GM23338 (cell line): ENCODE data around the gene ST6GALNAC3.

Experiments used
- CREB1 ChIP-seq: fragments of 250-450 bp; sonication (Bioruptor Pico); IDR thresholded peaks from 2 replicates; pipeline ENCODE4 v1.5.0; 2020; ENCODE audit warnings: low read depth, mild to moderate bottlenecking, moderate library complexity
- EZH2 ChIP-seq: fragments of 200-600 bp; sonication (generic); IDR thresholded peaks from one replicate; pipeline ENCODE4 v1.8.0; 2017; ENCODE audit warnings: antibody characterized with exemption, mild to moderate bottlenecking, low read depth; ENCODE audit not compliant: unreplicated experiment
- JUNB ChIP-seq: IDR thresholded peaks from one replicate; pipeline ENCODE4 v1.6.1; 2016; ENCODE audit warnings: antibody characterized with exemption; ENCODE audit not compliant: unreplicated experiment
- POLR2AphosphoS5 ChIP-seq: IDR thresholded peaks from 2 replicates; pipeline ENCODE4 v1.6.1; 2016; ENCODE audit warnings: antibody characterized with exemption, low read depth
- ZNF114 ChIP-seq: fragments of 250-450 bp; sonication (Bioruptor Pico); IDR thresholded peaks from 2 replicates; pipeline ENCODE4 v1.5.0; 2020; ENCODE audit warnings: mild to moderate bottlenecking, moderate library complexity
- TF ChIP-seq, protein P1 (sequence below), 2 experiments: fragments of 200-600 bp in 1 of 2; sonication (generic) in 1 of 2; conservative IDR thresholded peaks; 2 replicates each; pipeline versions ENCODE4 v1.5.1 to v1.6.1; 2016 to 2017; ENCODE audit warnings: antibody characterized with exemption in 2 of 2, low read depth in 2 of 2, mild to moderate bottlenecking in 2 of 2, moderate library complexity in 1 of 2
- TF ChIP-seq, protein P2 (sequence below): IDR thresholded peaks from 2 replicates; pipeline ENCODE4 v1.6.1; 2016; ENCODE audit warnings: antibody characterized with exemption

DNA sequence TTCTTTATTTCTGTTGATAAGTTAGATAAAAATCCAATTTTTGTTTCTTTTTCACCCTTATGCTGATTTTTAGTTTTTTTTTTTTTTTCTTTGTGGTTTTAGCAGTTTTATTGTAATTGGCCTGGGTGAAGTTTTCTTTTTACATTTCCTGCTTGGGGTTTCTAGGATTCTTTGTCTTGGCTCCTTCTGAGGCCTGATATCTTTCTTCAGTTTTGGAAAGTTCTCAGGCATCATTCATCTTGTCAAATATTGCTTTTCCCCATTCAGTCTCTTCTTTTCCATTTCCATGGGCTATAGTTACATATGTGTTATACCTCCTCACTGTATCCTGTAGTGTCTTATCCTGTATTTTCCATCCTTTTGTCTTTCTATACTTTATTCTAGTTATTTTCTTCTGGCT is 28.5 kb downstream of the ST6GALNAC3 start:
- no peak for TF ChIP-seq JUNB
- TF ChIP-seq, protein P1, sequence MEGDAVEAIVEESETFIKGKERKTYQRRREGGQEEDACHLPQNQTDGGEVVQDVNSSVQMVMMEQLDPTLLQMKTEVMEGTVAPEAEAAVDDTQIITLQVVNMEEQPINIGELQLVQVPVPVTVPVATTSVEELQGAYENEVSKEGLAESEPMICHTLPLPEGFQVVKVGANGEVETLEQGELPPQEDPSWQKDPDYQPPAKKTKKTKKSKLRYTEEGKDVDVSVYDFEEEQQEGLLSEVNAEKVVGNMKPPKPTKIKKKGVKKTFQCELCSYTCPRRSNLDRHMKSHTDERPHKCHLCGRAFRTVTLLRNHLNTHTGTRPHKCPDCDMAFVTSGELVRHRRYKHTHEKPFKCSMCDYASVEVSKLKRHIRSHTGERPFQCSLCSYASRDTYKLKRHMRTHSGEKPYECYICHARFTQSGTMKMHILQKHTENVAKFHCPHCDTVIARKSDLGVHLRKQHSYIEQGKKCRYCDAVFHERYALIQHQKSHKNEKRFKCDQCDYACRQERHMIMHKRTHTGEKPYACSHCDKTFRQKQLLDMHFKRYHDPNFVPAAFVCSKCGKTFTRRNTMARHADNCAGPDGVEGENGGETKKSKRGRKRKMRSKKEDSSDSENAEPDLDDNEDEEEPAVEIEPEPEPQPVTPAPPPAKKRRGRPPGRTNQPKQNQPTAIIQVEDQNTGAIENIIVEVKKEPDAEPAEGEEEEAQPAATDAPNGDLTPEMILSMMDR (conservative IDR thresholded peaks at IDR 0.05; ENCODE audit: low read depth in 2 of 2), result no peak
- no peak for TF ChIP-seq ZNF114 (CRISPR knock-in tag)
- TF ChIP-seq EZH2, result no peak
- no peak for TF ChIP-seq POLR2AphosphoS5
- no peak for TF ChIP-seq CREB1
- TF ChIP-seq, protein P2, sequence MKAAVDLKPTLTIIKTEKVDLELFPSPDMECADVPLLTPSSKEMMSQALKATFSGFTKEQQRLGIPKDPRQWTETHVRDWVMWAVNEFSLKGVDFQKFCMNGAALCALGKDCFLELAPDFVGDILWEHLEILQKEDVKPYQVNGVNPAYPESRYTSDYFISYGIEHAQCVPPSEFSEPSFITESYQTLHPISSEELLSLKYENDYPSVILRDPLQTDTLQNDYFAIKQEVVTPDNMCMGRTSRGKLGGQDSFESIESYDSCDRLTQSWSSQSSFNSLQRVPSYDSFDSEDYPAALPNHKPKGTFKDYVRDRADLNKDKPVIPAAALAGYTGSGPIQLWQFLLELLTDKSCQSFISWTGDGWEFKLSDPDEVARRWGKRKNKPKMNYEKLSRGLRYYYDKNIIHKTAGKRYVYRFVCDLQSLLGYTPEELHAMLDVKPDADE, result no peak
